ENCODE data around the gene POLR2E. TPM values are rescaled to one million over a fixed set of nuclear protein-coding genes. Genes with fewer than 3 reads are reported as not detected.

Gene POLR2E
- total and polyA plus RNA-seq, 2 of the 8 experiments (the other 6 are each of a cell fraction or from before 2014, with no cell fraction given): 281 to 381 TPM

DNA sequence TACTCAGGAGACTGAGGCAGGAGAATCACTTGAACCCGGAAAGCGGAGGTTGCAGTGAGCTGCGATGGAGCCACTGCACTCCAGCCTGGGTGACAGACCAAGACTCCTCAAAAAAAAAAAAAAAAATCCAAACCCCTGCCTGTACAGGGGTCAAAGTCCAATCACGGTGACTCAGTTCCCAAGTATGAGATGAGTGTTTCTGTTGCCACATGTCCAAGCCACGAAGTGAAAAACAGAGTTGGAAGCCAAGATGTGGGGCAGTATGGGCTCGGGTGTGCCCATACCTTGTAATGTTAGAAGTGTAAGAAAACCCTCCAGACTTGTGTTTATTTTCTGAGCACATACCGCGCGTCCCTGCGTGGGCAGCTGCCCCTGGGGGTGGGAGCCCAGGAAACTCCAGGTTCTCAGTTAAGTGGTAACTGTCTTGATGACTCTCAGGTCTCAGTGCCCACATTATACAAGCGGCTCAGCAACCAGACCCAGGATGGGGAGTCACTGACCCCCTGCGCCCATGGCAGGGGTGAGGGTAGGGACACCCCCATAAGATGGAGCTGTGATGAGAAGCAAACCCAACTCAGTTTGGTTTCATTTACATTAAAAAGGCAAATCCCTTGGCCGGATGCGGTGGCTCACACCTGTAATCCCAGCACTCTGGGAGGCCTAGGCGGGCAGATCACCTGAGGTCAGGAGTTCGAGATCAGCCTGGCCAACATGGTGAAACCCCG, 7.4 kb upstream of the POLR2E start (continued):
- TF ChIP-seq, protein P1, sequence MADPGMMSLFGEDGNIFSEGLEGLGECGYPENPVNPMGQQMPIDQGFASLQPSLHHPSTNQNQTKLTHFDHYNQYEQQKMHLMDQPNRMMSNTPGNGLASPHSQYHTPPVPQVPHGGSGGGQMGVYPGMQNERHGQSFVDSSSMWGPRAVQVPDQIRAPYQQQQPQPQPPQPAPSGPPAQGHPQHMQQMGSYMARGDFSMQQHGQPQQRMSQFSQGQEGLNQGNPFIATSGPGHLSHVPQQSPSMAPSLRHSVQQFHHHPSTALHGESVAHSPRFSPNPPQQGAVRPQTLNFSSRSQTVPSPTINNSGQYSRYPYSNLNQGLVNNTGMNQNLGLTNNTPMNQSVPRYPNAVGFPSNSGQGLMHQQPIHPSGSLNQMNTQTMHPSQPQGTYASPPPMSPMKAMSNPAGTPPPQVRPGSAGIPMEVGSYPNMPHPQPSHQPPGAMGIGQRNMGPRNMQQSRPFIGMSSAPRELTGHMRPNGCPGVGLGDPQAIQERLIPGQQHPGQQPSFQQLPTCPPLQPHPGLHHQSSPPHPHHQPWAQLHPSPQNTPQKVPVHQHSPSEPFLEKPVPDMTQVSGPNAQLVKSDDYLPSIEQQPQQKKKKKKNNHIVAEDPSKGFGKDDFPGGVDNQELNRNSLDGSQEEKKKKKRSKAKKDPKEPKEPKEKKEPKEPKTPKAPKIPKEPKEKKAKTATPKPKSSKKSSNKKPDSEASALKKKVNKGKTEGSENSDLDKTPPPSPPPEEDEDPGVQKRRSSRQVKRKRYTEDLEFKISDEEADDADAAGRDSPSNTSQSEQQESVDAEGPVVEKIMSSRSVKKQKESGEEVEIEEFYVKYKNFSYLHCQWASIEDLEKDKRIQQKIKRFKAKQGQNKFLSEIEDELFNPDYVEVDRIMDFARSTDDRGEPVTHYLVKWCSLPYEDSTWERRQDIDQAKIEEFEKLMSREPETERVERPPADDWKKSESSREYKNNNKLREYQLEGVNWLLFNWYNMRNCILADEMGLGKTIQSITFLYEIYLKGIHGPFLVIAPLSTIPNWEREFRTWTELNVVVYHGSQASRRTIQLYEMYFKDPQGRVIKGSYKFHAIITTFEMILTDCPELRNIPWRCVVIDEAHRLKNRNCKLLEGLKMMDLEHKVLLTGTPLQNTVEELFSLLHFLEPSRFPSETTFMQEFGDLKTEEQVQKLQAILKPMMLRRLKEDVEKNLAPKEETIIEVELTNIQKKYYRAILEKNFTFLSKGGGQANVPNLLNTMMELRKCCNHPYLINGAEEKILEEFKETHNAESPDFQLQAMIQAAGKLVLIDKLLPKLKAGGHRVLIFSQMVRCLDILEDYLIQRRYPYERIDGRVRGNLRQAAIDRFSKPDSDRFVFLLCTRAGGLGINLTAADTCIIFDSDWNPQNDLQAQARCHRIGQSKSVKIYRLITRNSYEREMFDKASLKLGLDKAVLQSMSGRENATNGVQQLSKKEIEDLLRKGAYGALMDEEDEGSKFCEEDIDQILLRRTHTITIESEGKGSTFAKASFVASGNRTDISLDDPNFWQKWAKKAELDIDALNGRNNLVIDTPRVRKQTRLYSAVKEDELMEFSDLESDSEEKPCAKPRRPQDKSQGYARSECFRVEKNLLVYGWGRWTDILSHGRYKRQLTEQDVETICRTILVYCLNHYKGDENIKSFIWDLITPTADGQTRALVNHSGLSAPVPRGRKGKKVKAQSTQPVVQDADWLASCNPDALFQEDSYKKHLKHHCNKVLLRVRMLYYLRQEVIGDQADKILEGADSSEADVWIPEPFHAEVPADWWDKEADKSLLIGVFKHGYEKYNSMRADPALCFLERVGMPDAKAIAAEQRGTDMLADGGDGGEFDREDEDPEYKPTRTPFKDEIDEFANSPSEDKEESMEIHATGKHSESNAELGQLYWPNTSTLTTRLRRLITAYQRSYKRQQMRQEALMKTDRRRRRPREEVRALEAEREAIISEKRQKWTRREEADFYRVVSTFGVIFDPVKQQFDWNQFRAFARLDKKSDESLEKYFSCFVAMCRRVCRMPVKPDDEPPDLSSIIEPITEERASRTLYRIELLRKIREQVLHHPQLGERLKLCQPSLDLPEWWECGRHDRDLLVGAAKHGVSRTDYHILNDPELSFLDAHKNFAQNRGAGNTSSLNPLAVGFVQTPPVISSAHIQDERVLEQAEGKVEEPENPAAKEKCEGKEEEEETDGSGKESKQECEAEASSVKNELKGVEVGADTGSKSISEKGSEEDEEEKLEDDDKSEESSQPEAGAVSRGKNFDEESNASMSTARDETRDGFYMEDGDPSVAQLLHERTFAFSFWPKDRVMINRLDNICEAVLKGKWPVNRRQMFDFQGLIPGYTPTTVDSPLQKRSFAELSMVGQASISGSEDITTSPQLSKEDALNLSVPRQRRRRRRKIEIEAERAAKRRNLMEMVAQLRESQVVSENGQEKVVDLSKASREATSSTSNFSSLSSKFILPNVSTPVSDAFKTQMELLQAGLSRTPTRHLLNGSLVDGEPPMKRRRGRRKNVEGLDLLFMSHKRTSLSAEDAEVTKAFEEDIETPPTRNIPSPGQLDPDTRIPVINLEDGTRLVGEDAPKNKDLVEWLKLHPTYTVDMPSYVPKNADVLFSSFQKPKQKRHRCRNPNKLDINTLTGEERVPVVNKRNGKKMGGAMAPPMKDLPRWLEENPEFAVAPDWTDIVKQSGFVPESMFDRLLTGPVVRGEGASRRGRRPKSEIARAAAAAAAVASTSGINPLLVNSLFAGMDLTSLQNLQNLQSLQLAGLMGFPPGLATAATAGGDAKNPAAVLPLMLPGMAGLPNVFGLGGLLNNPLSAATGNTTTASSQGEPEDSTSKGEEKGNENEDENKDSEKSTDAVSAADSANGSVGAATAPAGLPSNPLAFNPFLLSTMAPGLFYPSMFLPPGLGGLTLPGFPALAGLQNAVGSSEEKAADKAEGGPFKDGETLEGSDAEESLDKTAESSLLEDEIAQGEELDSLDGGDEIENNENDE (IDR thresholded peaks at IDR 0.05; ENCODE audit: insufficient replicate concordance, low read length): no peak
- TF ChIP-seq CBX8 (IDR thresholded peaks at IDR 0.05; ENCODE audit: borderline replicate concordance, low read depth, low read length) (no peak), KDM1A (IDR thresholded peaks at IDR 0.05; ENCODE audit: borderline replicate concordance, low read length) (no peak), GABPA (IDR thresholded peaks at IDR 0.05; ENCODE audit: borderline replicate concordance, insufficient read depth, low read length) (no peak), CEBPB (IDR thresholded peaks at IDR 0.05; ENCODE audit: low read depth, low read length) (no peak), POLR2AphosphoS5 (IDR thresholded peaks at IDR 0.05; ENCODE audit: low read depth, low read length) (no peak), BRCA1 (IDR thresholded peaks at IDR 0.05; ENCODE audit: low read depth, low read length) (no peak), KDM5A (IDR thresholded peaks at IDR 0.05; ENCODE audit: low read length) (no peak)
- TF ChIP-seq, protein P2, sequence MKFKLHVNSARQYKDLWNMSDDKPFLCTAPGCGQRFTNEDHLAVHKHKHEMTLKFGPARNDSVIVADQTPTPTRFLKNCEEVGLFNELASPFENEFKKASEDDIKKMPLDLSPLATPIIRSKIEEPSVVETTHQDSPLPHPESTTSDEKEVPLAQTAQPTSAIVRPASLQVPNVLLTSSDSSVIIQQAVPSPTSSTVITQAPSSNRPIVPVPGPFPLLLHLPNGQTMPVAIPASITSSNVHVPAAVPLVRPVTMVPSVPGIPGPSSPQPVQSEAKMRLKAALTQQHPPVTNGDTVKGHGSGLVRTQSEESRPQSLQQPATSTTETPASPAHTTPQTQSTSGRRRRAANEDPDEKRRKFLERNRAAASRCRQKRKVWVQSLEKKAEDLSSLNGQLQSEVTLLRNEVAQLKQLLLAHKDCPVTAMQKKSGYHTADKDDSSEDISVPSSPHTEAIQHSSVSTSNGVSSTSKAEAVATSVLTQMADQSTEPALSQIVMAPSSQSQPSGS (IDR thresholded peaks at IDR 0.05; ENCODE audit: low read length): no peak
